Peyer's patch (tissue), 4 donors: ENCODE measurements around the gene TFAP2A. TPM values are rescaled to one million over a fixed set of nuclear protein-coding genes. Genes with fewer than 3 reads are reported as not detected.

Experiments used
- DNase-seq, 3 donors: peaks; one replicate each; pipeline ENCODE4 v3.0.0-alpha.2; 2017 to 2019
- H3K27ac ChIP-seq, 4 donors: fragments of 200-600 bp; sonication (generic); one replicate each; pipeline ENCODE4 v1.5.1; 2016 to 2019
- H3K27me3 ChIP-seq, 2 donors: fragments of 200-600 bp; sonication (generic); one replicate each; pipeline ENCODE4 v1.5.1; 2019
- H3K36me3 ChIP-seq, 3 donors: fragments of 200-600 bp; sonication (generic); one replicate each; pipeline ENCODE4 v1.5.1; 2016 to 2019
- H3K4me1 ChIP-seq, 4 donors: fragments of 200-600 bp; sonication (generic); one replicate each; pipeline ENCODE4 v1.5.1; 2016 to 2019
- H3K4me3 ChIP-seq, 4 donors: fragments of 200-600 bp; sonication (generic); 1 replicate in 3 of 4; 2 replicates in 1 of 4; pipeline ENCODE4 v1.5.1; 2016 to 2019; ENCODE audit warnings: mild to moderate bottlenecking in 1 of 4
- H3K9me3 ChIP-seq, 4 donors: fragments of 200-600 bp; sonication (generic); one replicate each; pipeline ENCODE4 v1.5.1; 2016 to 2019; ENCODE audit warnings: mild to moderate bottlenecking in 1 of 4
- CTCF ChIP-seq, 6 experiments: fragments of 450-650 bp in 4 of 6; fragments of 200-600 bp in 2 of 6; sonication (generic) in 1 of 6; IDR thresholded peaks; one replicate each; pipeline ENCODE4 v1.5.1; 2017 to 2019; ENCODE audit warnings: antibody characterized with exemption in 6 of 6, mild to moderate bottlenecking in 3 of 6, moderate library complexity in 1 of 6
- POLR2A ChIP-seq, 2 donors: fragments of 450-650 bp; IDR thresholded peaks; one replicate each; pipeline ENCODE4 v1.5.1; 2017; ENCODE audit warnings: antibody characterized with exemption in 2 of 2, mild to moderate bottlenecking in 2 of 2, moderate library complexity in 2 of 2
- total RNA-seq, 4 donors: library from RNA; depleted of rRNA; stranded (reverse); fragments of >200 nt; gene quantifications; one replicate each; pipeline ENCODE4 v1.1.0, GENCODE V29; 2016

TFAP2A gene
- total RNA-seq, 4 donors from 2014 or later: 1.4 TPM; not detected in 3

- Histone ChIP-seq H3K27me3 (no peaks in the 10 kb centered on the region), H3K27ac (no peak overlapping the region), H3K36me3 (no peaks in the 10 kb centered on the region), H3K4me1 (no peaks in the 10 kb centered on the region), H3K9me3 (no peaks in the 10 kb centered on the region), H3K4me3 (no peak overlapping the region)
- TF ChIP-seq POLR2A (IDR thresholded peaks at IDR 0.05) (no peak), CTCF (IDR thresholded peaks at IDR 0.05) (no peak)
- DNase-seq: no peak
Observed at GRCh38 chr6:10361428-10361827, 53.4 kb downstream of the TFAP2A start.

GRCh38 chr6:10359581-10359980, 55.3 kb downstream of the TFAP2A start:
- Histone ChIP-seq H3K27ac (no peak overlapping the region), H3K36me3 (no peaks in the 10 kb centered on the region), H3K4me3 (no peak overlapping the region), H3K27me3 (no peaks in the 10 kb centered on the region), H3K4me1 (no peaks in the 10 kb centered on the region), H3K9me3 (no peaks in the 10 kb centered on the region)
- no peak for TF ChIP-seq POLR2A (IDR thresholded peaks at IDR 0.05)
- no peak for TF ChIP-seq CTCF (IDR thresholded peaks at IDR 0.05)
- no peak for DNase-seq

GRCh38 chr6:10355115-10355702, 59.7 kb downstream of the TFAP2A start:
- H3K27me3 ChIP-seq: no peaks in the 10 kb centered on the region
- no peaks in the 10 kb centered on the region for H3K9me3 ChIP-seq
- no peak for TF ChIP-seq CTCF (IDR thresholded peaks at IDR 0.05)
- TF ChIP-seq POLR2A (IDR thresholded peaks at IDR 0.05): no peak
- no peak overlapping the region for H3K27ac ChIP-seq
- H3K4me1 ChIP-seq: no peaks in the 10 kb centered on the region
- no peak overlapping the region for H3K4me3 ChIP-seq
- H3K36me3 ChIP-seq: no peaks in the 10 kb centered on the region
- no peak for DNase-seq

GRCh38 chr6:10351791-10352190, 63.1 kb downstream of the TFAP2A start:
- TF ChIP-seq CTCF (IDR thresholded peaks at IDR 0.05) (no peak), POLR2A (IDR thresholded peaks at IDR 0.05) (no peak)

GRCh38 chr6:10350720-10351119, 64.2 kb downstream of the TFAP2A start:
- no peak for DNase-seq
- TF ChIP-seq CTCF (IDR thresholded peaks at IDR 0.05) (no peak), POLR2A (IDR thresholded peaks at IDR 0.05) (no peak)
- no peaks in the 10 kb centered on the region for H3K27me3 ChIP-seq
- no peak overlapping the region for H3K27ac ChIP-seq
- H3K4me3 ChIP-seq: no peak overlapping the region
- H3K36me3 ChIP-seq: no peaks in the 10 kb centered on the region
- no peaks in the 10 kb centered on the region for H3K9me3 ChIP-seq
- H3K4me1 ChIP-seq: no peaks in the 10 kb centered on the region

More at GRCh38 chr6:10351791-10352190, 63.1 kb downstream of the TFAP2A start:
- no peaks in the 10 kb centered on the region for H3K27me3 ChIP-seq
- H3K9me3 ChIP-seq: no peaks in the 10 kb centered on the region
- H3K36me3 ChIP-seq: no peaks in the 10 kb centered on the region
- H3K4me3 ChIP-seq: no peak overlapping the region
- H3K4me1 ChIP-seq: no peaks in the 10 kb centered on the region
- no peak for DNase-seq
- no peak overlapping the region for H3K27ac ChIP-seq
